ENCODE results near the gene BABAM2.

- TF ChIP-seq CTCF (IDR thresholded peaks at IDR 0.05) (no peak), POLR2A (IDR thresholded peaks at IDR 0.05) (no peak), POLR2AphosphoS5 (IDR thresholded peaks at IDR 0.05) (no peak), EP300 (IDR thresholded peaks at IDR 0.05; ENCODE audit: low read depth) (no peak)
Measured at GRCh38 chr2:28048341-28048740, 157.8 kb downstream of the BABAM2 start.

All from transverse colon (tissue), 4 donors.